ENCODE data around the gene CHRFAM7A.
"Not testable (repeated sequence)": the region's sequence is repeated elsewhere in the genome, so short reads cannot be mapped to it uniquely, and the experiment has no call there.

DNA sequence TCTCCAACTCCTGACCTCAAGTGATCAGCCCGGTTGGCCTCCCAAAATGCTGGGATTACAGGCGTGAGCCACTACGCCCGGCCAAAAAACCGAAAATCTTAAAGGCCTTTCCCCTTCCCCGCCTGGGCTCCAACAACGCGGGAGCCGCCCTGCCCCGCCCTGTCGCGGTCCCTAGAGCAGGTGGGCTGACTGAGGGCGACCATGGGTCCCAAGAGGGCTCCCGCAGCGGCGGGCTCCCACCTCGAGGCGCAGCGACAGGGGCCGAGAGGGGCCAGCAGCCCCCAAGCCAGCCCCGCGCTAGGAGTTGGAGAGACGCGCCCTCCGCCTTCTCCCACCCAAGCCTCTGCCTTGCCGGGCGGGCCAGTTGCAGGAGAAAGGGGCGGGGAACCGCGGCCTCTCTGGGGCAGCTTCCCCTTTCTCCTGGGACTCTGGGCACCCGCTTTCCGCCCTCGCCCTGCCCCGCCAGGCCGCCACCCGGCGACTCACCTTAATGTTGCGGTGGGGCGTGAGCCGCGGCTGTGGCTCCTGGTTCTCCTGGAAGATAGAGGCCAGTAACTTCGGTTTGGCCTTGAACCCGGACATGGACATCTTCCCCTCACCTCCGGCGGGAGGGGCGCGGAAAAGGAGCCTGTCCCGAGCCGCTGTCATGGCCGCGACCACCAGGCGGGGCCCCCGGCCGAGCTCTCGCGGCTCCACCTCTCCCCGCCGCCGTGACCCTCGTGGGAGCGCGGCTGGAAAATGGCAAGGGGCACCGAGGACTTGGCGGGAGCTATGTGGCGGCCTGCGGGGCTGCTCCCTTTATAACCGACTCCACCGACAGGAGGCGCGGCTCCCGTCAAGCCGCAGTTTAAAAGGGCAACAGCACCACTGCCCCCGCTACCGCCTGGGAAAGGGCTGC is at the start of gene CHRFAM7A:
- TF ChIP-seq SRF (IDR thresholded peaks at IDR 0.05; ENCODE audit: low read depth); RAD21 (IDR thresholded peaks at IDR 0.05; ENCODE audit: low read depth); CTCF (IDR thresholded peaks at IDR 0.05 in 2 of 3, conservative IDR thresholded peaks at IDR 0.05 in 1 of 3; ENCODE audit: borderline replicate concordance in 1 of 3, insufficient read depth in 1 of 3, low read depth in 2 of 3, low read length in 2 of 3); EZH2 (IDR thresholded peaks at IDR 0.05); SIN3A (IDR thresholded peaks at IDR 0.05; ENCODE audit: low read depth); REST (IDR thresholded peaks at IDR 0.05; ENCODE audit: low read depth): not testable (repeated sequence)

Data from HCT116 (cell line).